BLaER1 (cell line): Measurements from ENCODE around the gene IL17RA.
"Not testable (repeated sequence)": the region's sequence is repeated elsewhere in the genome, so short reads cannot be mapped to it uniquely, and the experiment has no call there.

Experiments used
- H3K27ac ChIP-seq: shearing (Covaris generic); formaldehyde crosslinking; 2 replicates; pipeline ENCODE4 v1.8.1; 2022
- H3K27me3 ChIP-seq: shearing (Covaris generic); formaldehyde crosslinking; 2 replicates; pipeline ENCODE4 v1.8.1; 2022
- H3K36me3 ChIP-seq: shearing (Covaris generic); formaldehyde crosslinking; 2 replicates; pipeline ENCODE4 v1.8.1; 2022
- H3K4me1 ChIP-seq: shearing (Covaris generic); formaldehyde crosslinking; 2 replicates; pipeline ENCODE4 v1.8.1; 2022
- H3K4me2 ChIP-seq: shearing (Covaris generic); formaldehyde crosslinking; 2 replicates; pipeline ENCODE4 v1.8.1; 2022
- H3K4me3 ChIP-seq: shearing (Covaris generic); formaldehyde crosslinking; 2 replicates; pipeline ENCODE4 v1.8.1; 2022
- H3K9ac ChIP-seq: shearing (Covaris generic); formaldehyde crosslinking; 2 replicates; pipeline ENCODE4 v1.8.1; 2022
- H3K9me3 ChIP-seq: shearing (Covaris generic); formaldehyde crosslinking; 2 replicates; pipeline ENCODE4 v1.8.1; 2022
- H4K20me1 ChIP-seq: shearing (Covaris generic); formaldehyde crosslinking; 2 replicates; pipeline ENCODE4 v1.8.1; 2022
- Cebpa-rat ChIP-seq: shearing (Covaris generic); IDR thresholded peaks from 2 replicates; pipeline ENCODE4 v1.8.1; 2022

Gene IL17RA

DNA sequence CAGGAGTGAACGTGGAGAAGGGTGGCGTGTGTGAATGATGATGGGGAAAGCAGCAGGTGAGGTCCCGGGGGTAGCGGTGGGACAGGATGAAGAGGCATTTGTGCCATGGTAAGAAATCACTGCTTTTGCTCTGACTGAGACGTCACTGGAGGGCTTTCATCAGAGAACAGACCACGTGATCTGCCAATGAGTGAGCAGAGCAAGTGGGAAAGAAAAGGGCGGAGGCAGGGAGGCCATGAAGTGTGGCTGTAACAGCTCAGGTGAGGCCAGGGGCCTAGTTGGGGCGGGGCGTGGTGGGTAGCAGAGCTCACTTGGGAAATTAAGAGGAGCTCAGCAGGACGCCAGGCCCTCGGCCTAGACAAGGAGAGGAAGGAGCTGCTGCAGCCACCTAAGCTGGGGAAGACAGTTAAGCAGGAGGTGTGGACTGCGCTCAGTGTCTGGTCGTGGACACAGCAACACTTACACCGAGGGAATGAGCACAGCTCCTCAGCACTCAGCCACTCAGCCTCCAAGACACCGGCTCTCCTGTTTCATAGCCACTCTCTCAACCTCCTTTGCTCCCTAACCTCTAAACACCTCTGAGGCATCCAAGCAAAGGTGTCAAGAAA lies 50.5 kb downstream of the IL17RA start:
- Histone ChIP-seq H3K9me3 (no peaks in the 10 kb centered on the region), H3K9ac (no peak overlapping the region), H3K27me3 (no peaks in the 10 kb centered on the region), H3K27ac (no peak overlapping the region), H3K4me1 (peaks cover 17% of the 10 kb centered on the region), H4K20me1 (peaks cover 41% of the 10 kb centered on the region), H3K36me3 (peaks cover 68% of the 10 kb centered on the region), H3K4me2 (no peak overlapping the region), H3K4me3 (no peak overlapping the region)
- TF ChIP-seq Cebpa-rat, result no peak

DNA sequence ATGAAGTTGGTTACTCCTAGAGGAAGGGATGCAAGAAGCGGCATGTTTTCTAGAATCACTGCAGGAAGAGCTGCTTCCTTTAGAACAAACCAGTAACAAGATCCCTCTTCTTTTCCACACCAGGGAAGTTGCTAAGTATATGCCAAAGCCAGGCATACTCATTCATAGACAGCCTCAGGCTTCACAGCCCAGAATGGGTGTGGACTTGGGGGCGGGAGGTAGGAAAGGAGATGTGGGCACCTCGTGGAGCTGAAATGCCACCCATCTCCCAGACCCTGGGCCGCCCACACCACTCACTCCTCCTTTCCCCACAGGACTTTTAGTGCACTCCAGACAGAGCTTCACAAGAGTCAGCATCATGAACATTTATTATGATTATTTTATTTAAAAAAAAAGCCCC lies 52.4 kb downstream of the IL17RA start:
- peaks cover 87% of the 10 kb centered on the region for H3K36me3 ChIP-seq

DNA sequence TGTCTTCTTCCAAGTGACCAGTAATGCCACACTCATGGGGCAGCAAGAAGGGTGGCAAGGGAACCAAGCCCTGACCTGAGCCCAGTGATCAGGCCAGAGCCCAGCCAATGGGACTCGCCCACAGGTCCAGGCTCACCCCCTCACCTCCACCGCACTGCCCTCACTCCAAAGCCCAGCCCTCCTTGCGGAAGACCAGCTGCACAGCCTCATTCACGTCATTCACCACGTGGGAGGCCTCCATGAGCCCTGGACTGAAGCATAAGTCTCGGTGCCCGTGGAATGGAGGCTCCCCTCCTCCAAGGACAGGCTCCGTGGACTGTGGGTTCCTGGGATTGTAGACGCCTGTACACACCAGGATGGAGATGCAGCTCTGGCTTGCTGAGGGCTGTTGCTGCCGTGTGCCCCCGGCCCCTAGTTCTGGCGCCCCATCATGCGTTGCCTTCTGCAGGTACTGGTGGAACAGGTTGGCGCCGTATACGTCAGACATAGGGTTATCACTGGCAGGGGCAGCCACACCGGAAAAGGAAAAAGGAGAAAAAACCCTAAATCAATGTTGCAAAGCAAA lies 53.1 kb downstream of the IL17RA start:
- peaks cover 68% of the 10 kb centered on the region for H4K20me1 ChIP-seq
- H3K9me3 ChIP-seq, result no peaks in the 10 kb centered on the region
- no peaks in the 10 kb centered on the region for H3K27me3 ChIP-seq
- H3K4me1 ChIP-seq, result no peaks in the 10 kb centered on the region; the same call in 1 of the 2 replicates
- no peak overlapping the region for H3K9ac ChIP-seq
- peaks cover 93% of the 10 kb centered on the region for H3K36me3 ChIP-seq
- TF ChIP-seq Cebpa-rat, result no peak
- no peak overlapping the region for H3K4me2 ChIP-seq
- no peak overlapping the region for H3K4me3 ChIP-seq
- no peak overlapping the region for H3K27ac ChIP-seq

More for the DNA sequence above, 52.4 kb downstream of the IL17RA start:
- H3K4me3 ChIP-seq, result no peak overlapping the region
- H4K20me1 ChIP-seq, result peaks cover 60% of the 10 kb centered on the region
- H3K4me2 ChIP-seq, result no peak overlapping the region
- no peak for TF ChIP-seq Cebpa-rat
- no peaks in the 10 kb centered on the region for H3K27me3 ChIP-seq
- H3K9me3 ChIP-seq, result no peaks in the 10 kb centered on the region
- H3K9ac ChIP-seq, result no peak overlapping the region
- peaks cover 7% of the 10 kb centered on the region for H3K4me1 ChIP-seq
- H3K27ac ChIP-seq, result no peak overlapping the region

DNA sequence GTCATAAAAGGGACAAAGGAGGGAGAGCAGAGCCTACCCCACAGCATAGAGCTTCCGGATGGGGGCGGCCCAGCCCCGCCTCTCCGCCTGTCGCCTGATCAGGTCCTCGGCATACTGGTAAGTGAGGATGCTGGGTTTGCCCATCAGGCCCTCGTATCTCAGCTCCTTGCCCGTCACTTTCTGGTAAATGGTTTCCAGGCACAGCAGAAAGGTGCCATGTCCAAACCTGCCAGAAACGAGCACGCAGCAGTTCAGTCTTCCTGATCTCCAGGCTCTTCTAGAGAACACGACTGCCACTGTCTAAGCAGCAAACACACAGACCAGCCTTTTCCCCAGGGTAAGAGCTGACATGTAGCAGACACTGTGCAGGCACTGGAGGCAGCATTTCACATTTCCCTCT lies 53.7 kb downstream of the IL17RA start:
- Histone ChIP-seq H4K20me1 (peaks cover 74% of the 10 kb centered on the region), H3K27ac (no peak overlapping the region), H3K4me1 (no peaks in the 10 kb centered on the region), H3K36me3 (peaks cover 93% of the 10 kb centered on the region), H3K9me3 (no peaks in the 10 kb centered on the region), H3K27me3 (no peaks in the 10 kb centered on the region), H3K4me2 (no peak overlapping the region), H3K4me3 (no peak overlapping the region), H3K9ac (no peak overlapping the region)
- TF ChIP-seq Cebpa-rat, result no peak

DNA sequence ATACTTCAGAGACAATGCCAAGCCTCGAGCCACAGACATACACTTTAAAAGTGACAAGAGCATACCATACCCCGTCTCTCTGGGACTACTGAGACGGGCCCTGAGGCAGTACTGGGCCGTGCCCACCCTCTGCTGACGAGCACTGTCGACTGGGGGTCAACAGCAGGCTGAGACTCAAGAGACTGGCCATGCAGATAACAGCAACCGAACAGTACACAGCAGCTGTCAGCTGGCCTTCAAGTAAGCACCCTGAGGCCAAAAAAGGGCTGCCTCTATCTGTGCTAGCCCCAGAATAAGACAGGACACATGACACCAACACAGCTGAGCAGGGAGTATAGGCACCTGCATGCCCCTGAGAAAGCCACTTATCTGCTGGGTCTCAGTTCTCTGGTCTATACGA lies 55.2 kb downstream of the IL17RA start:
- Histone ChIP-seq H3K4me2 (no peak overlapping the region), H3K9ac (no peak overlapping the region), H3K36me3 (peaks cover 95% of the 10 kb centered on the region), H3K9me3 (no peaks in the 10 kb centered on the region), H3K27me3 (no peaks in the 10 kb centered on the region), H4K20me1 (peaks cover 88% of the 10 kb centered on the region), H3K4me1 (no peaks in the 10 kb centered on the region), H3K27ac (no peak overlapping the region), H3K4me3 (no peak overlapping the region)
- no peak for TF ChIP-seq Cebpa-rat

DNA sequence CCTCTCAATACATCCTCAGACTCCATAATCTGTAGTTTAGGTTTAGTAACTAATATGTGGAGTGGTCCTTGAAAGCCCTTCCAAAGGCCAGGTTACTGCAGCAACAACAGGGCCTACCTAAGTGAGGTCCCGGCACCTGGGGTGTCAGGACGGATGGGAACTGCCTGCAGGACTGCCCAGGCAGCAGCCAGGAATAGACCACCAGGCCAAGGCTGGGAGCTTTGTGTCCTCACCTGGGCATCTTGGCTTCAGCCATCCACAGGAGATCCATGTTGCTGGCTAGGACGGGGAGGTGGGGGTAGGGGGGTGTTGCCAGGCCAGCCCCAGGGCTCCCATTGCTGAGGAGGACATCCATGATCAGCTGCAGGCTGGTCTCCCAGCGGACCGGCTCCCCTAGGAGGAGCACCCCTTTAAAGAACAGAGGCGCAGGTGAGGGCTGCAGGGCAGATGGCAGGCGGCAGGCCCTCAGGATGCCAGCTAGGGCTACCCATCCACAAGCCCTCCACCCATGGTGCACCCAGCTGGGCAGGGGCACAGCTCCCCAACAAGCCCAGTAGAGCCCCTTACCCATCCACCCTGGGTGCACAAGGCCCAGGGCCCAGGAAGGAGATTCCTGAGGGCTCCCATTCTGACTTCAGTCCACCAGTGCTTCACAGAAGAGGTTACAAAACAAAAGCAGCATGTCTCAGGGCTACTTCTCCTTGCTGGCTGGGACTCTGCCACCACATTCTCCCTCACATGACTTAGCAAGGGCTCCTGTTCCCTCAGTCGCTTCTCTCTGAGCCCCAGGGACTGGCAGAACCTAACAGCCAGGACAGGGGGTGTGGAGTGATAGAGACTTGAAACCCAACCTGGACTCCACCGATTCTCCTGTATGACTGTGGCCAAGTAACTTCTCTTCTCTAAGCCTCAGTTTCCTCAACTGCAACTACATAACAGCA lies 56.3 kb downstream of the IL17RA start:
- no peak overlapping the region for H3K4me2 ChIP-seq
- no peak overlapping the region for H3K27ac ChIP-seq
- no peak overlapping the region for H3K4me3 ChIP-seq
- no peaks in the 10 kb centered on the region for H3K9me3 ChIP-seq
- peaks cover 7% of the 10 kb centered on the region for H3K4me1 ChIP-seq
- peaks cover 93% of the 10 kb centered on the region for H4K20me1 ChIP-seq
- H3K36me3 ChIP-seq, result peaks cover 98% of the 10 kb centered on the region
- TF ChIP-seq Cebpa-rat, result no peak
- no peaks in the 10 kb centered on the region for H3K27me3 ChIP-seq
- H3K9ac ChIP-seq, result no peak overlapping the region

DNA sequence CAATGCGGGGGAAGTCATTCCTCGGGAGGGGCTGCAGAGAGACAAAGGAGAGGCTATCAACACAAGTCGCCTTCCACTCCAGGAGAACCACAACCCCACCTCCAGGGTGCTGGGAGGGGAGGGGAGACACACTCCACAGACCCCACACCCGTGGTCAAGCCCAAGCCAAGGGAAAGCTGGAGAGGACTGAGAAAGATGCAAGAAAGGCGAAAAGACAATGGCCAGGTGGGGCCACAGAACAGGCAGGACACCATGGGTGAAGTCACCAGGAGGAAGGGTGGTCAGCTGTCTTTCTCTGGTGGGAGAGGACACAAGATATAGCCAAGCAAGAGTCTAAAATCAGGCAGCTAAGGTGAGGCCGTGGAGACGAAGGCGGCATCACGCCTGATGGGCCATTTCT lies 58.3 kb downstream of the IL17RA start:
- H3K27me3 ChIP-seq, result no peaks in the 10 kb centered on the region
- H3K4me2 ChIP-seq, result no peak overlapping the region
- peaks cover 97% of the 10 kb centered on the region for H4K20me1 ChIP-seq
- no peaks in the 10 kb centered on the region for H3K9me3 ChIP-seq
- no peak for TF ChIP-seq Cebpa-rat
- peaks cover 10% of the 10 kb centered on the region for H3K4me1 ChIP-seq
- H3K4me3 ChIP-seq, result no peak overlapping the region
- peaks cover 100% of the 10 kb centered on the region for H3K36me3 ChIP-seq
- no peak overlapping the region for H3K9ac ChIP-seq
- no peak overlapping the region for H3K27ac ChIP-seq

DNA sequence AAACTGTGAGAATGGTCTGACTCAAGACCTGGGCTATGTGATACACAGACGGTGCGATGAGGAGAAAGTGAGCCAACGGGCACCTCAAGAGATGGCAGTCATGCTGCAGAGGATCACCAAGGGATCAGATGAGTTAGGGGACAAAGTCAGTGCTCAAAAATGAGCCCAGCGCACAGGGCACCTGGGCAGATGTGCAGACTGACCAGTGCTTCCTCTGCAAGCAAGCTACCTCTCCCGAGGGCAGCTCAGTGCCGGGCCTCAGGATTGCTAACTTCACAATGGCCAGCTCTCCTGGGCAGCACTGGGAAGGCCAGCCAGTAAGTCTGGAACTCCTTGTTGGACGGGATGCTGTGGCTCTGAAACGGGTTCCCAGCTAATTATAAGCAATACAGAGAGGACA lies 59.0 kb downstream of the IL17RA start:
- Histone ChIP-seq H3K9me3 (no peaks in the 10 kb centered on the region), H3K27me3 (no peaks in the 10 kb centered on the region), H3K36me3 (peaks cover 100% of the 10 kb centered on the region), H3K4me3 (no peak overlapping the region), H4K20me1 (peaks cover 97% of the 10 kb centered on the region), H3K4me2 (no peak overlapping the region), H3K4me1 (peaks cover 10% of the 10 kb centered on the region), H3K9ac (no peak overlapping the region), H3K27ac (no peak overlapping the region)
- TF ChIP-seq Cebpa-rat, result no peak

DNA sequence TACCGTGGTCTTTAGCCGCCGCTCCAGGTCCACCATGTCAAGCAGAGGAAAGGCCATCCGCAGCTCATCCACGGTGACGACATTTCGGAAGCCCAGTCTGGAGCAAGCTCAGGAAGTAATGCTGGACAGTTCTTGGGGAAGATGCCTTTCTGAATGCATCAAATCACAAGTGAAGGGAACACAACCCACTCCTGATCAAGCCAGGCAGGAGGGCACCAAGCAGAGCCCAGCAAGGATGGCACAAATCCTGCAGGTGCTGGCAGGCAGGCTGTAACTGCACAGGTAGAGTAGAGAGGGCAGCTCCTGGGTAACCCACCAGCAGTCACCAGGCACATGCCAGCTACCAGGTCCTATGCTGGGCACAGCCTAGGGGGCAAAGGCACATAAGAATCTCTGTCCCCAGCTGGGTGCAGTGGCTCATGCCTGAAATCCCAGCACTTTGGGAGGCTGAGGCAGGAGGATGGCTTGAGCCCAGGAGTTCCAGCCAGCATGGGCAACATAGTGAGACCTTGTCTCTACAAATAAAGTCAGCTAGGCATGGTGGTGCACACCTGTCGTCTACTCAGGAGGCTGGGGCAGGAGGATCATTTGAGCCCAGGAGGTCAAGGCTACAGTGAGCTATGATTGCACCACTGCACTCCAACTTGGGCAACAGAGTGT lies 60.4 kb downstream of the IL17RA start:
- Histone ChIP-seq H3K4me2 (no peak overlapping the region), H3K27ac (no peak overlapping the region), H3K9me3 (no peaks in the 10 kb centered on the region), H3K36me3 (peaks cover 98% of the 10 kb centered on the region), H3K4me3 (no peak overlapping the region), H4K20me1 (peaks cover 97% of the 10 kb centered on the region), H3K4me1 (peaks cover 20% of the 10 kb centered on the region), H3K27me3 (no peaks in the 10 kb centered on the region), H3K9ac (no peak overlapping the region)
- no peak for TF ChIP-seq Cebpa-rat

DNA sequence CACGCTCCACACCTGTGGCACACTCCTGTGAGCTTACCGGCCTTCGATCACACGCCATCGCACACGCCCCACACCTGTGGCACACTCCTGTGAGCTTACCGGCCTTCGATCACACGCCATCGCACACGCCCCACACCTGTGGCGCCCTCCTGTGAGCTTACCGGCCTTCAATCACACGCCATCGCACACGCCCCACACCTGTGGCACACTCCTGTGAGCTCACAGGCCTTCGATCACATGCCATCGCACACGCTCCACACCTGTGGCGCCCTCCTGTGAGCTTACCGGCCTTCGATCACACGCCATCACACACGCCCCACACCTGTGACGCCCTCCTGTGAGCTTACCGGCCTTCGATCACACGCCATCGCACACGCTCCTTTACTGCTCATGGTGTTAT lies 62.7 kb downstream of the IL17RA start:
- H4K20me1 ChIP-seq, result peaks cover 97% of the 10 kb centered on the region

More for the DNA sequence above, 62.7 kb downstream of the IL17RA start:
- Histone ChIP-seq H3K36me3 (peaks cover 76% of the 10 kb centered on the region), H3K4me1 (peaks cover 20% of the 10 kb centered on the region)
- H3K4me3 ChIP-seq, H3K27ac ChIP-seq, H3K27me3 ChIP-seq, H3K9me3 ChIP-seq, H3K4me2 ChIP-seq, H3K9ac ChIP-seq: not testable (repeated sequence)
